Measurements from ENCODE around the gene CACNB3.
"Not testable (repeated sequence)": the region's sequence is repeated elsewhere in the genome, so short reads cannot be mapped to it uniquely, and the experiment has no call there.

CACNB3 gene

DNA sequence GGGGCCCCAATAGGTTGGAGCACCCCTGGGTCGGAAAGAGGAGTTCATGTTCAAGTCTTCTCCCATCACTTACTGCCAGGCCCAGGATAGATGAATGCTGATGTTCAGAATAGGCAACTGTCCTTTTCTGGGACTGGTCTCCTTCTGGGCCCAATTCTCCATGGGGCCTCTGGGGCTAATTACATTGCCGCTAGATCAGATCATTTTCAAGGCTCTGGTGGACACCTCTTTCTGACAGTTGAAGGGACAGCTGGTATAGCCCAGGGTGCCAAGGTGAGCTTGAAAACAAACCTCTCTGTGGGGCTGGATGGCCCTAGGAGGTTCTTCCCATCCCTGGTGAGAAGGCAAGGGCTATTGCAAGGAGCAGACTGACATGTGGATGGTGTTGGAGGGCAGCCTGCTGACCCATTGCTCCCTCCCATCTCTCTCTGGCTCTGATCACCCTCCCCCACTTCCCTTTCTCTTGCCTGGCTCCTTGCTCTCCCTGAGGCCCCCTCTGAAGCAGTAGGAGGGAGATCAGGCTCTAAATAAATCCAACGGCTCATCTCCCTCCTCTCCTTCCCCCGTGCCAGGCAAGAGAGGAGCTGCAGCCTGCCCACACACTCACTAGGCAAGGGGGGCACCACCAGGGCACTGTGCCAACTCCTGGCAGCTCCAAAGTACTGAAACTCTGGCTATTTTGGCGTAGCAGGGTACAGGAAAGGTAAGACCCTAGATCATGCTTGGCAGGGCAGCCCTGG, 1.9 kb downstream of the CACNB3 start:
- no peak for DNase-seq

DNA sequence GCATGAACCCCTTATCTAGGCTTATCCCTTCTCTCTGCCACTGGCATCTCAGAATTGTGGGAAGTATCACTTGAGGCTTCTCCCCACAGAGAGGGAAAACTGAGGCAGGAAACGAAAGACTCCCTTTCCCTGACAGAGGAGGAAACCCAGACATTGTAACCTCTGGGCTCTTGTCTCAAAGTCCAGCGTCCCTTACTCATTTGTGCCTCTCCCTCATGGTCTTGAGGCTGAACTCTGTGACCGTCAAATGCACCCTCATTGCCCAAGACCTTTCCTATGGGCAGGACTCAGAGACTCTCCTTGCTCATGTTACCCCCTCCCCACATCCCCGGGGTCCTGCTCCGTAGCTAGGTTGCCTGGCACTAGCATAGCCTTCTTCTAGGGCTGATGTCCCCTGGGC, 3.8 kb downstream of the CACNB3 start:
- DNase-seq: no peak

GRCh38 chr12:48822711-48823110, 4.4 kb downstream of the CACNB3 start:
- DNase-seq: no peak

DNA sequence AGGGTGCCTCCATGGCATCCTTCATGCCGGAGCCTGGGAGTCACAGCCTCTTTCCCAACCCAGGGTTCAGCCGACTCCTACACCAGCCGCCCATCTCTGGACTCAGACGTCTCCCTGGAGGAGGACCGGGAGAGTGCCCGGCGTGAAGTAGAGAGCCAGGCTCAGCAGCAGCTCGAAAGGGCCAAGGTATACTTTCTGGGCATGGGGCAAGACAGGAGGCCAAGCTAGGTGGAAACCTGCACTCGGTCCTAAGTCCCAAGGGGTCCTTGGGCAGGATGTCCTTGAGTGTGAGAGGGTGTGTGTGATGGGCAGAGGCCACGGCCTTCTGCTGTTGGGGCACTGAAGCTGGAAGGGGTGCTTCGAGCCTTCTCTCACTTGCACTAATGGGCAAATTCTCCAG, 5.0 kb downstream of the CACNB3 start:
- DNase-seq: no peak

GRCh38 chr12:48824112-48824511, 5.8 kb downstream of the CACNB3 start:
- no peak for DNase-seq

GRCh38 chr12:48824905-48825304, 6.6 kb downstream of the CACNB3 start:
- no peak for DNase-seq

- DNase-seq: no peak
These were observed 8.0 kb downstream of the CACNB3 start for GRCh38 chr12:48826209-48826855.

- DNase-seq: no peak
These were observed 8.7 kb downstream of the CACNB3 start for GRCh38 chr12:48827026-48827425.

GRCh38 chr12:48827513-48828096, 9.3 kb downstream of the CACNB3 start:
- no peak for DNase-seq

GRCh38 chr12:48828293-48828692, 10.0 kb downstream of the CACNB3 start:
- no peak for DNase-seq

DNA sequence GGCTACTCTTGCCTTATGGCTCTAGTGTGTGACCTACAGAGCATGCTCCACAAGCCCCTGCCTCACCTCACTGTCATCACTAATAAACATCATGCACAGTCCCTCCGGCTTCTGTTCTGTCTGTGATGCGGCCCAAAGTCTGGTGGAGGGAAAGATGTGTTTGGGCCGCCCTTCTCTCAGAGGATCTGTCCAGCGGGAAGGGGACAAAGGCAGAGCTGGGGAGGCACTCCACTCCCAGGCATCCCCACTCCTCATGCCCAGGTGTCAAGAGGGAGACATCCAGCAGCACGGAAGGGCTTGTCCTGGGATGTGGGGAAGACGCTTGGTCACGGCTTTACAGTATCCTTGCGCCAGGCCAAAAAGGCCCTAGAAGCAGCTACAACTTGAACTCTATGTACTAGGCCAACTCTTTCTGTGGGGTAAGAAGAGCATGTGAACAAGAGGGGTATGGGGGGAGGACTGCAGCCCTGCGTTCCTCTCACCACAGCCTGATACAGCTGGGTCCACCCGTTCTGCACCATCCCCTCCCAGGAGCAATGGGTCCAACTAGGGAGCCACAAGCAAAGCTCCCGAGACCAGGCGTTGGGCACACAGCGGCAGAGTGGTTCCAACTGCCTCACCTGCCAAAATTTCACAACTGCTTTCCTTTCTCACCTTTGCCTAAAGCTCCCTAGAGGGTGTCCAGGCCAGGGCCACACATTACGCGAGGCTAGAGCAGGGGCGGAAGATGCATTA, 10.7 kb downstream of the CACNB3 start:
- DNase-seq: no peak

DNA sequence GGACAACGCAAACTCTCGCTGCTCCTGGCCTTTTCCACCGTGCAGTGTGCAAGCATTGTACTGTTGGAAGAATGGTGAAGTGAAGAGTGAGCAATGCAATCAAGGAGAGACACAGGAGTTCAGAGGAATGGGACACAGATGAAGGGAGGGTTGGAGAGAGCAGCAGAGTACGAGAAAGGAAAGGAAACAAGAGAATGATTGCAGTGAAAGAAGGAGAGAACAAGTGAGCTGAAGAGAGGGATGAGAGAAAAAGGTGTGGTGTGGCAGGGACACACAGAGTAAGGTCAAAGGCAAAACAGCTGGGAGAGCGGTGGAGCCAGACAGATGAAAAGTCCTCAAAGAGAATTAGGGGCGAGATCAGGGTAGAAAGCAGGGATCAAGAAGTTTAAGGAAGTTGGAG, 13.0 kb downstream of the CACNB3 start:
- no peak for DNase-seq

DNA sequence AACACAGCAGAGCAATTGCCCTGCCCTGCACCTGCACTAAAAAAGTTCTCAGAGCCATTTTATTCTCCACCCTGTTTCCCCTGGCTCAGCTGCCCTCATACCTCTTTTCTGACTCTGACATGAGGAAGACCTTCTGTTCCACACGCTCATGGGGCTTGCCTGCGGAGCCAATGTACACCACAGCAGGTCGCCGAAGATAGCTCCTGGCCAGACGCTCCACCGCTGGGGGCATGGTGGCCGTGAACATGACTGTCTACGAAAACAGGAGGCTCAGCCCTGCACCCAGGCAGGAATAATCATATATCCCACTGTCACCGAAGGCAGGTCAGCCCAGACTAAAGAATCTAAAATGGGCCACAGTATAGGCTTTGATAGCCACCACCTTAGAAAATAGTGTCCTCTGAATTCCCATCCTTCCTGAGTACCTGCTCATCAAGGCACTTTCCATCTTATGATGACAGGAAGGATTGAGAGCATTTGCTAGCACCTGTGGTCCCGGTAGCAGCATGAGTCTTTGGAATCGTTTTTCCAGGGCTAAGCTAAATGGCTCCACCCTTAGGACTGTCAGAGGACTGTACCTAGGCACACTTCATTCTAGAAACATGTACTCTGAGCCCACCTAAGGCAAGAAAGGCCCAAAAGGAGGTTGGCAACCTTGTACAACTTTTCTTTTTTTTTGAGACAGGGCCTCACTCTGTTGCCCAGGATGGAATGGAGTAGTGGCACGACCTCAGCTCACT, 14.2 kb downstream of the CACNB3 start:
- no peak for DNase-seq

GRCh38 chr12:48838048-48838447, 19.8 kb downstream of the CACNB3 start:
- DNase-seq: no peak

DNA sequence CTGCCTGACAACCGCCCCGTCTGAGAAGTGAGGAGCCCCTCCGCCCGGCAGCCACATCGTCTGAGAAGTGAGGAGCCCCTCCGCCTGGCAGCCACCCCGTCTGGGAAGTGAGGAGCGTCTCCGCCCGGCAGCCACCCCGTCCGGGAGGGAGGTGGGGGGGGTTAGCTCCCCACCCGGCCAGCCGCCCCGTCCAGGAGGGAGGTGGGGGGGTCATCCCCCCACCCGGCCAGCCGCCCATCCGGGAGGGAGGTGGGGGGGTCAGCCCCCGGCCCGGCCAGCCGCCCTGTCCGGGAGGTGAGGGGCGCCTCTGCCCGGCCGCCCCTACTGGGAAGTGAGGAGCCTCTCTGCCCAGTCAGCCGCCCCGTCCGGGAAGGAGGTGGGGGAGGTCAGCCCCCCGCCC, 23.7 kb downstream of the CACNB3 start:
- DNase-seq: not testable (repeated sequence)

- peak; percentile 97 for DNase-seq
These were observed 33.8 kb downstream of the CACNB3 start, which contains the start of gene DDX23 for GRCh38 chr12:48851883-48852733. TSS of gene DDX23 (minus strand) at chr12:48852163. CDS start at chr12:48845782, 6,381 bp downstream.

DNA sequence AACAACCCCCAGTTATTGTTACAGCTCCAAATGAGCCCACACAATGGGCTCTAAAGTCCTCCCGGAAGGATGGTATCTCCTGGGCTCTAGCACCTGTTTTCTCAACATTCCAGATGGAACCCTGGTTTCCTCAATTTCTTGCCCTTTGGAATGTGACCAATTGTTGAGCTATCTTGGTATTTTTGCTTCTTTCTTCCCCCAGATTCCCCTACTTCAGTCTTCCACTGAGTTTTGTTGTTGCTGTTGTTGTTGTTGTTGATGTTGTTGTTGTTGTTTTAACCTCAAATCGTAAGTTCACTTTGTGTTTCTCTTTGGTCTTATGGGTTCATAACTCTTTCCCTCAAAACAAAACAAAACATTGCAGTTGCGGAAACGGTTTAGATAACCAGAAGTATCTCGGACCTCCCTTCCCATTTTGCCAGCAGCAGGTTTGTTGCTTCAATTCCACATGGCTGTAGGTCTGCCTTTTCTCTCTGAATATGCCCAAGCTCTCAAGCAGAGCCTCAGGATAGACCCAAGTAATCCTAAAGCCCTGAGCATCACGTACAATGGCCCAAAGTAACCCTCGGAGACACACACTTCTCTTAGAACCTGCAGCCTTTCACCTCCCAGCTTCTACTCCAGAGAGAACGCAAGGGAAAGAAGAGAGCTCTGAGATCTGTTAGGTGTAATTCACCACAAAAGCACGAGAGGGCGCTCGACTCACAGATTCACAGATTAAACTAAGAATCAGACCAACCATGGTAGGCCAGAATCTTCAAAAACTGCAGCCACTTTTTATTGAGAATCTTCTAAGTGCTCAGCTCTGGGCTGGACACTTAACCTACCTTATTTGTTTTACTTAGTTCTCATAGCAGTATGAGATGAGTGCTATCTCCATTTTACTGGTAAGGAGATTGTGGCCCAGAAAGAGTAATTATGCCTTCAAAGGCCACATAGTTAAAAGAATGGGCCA, 34.7 kb downstream of the CACNB3 start:
- DNase-seq: peak; percentile 27

DNA sequence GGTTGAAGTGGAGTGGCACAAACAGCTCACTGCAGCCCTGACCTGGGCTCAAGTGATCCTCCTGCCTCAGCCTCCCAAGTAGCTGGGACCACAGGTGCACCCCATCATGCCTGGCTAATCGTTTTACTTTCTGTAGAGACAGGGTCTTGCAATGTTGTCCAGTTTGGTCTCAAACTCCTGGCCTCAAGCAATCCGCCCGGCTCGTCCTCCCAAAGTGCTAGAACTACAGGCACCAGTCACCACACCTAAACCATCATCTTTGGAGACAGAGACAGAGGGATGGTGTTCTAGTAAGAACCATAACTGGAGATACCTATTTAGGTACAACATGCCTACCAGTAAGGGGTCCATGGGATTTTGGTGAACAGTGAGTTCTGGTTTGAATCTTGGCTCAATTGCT, 36.2 kb downstream of the CACNB3 start:
- DNase-seq: no peak

DNA sequence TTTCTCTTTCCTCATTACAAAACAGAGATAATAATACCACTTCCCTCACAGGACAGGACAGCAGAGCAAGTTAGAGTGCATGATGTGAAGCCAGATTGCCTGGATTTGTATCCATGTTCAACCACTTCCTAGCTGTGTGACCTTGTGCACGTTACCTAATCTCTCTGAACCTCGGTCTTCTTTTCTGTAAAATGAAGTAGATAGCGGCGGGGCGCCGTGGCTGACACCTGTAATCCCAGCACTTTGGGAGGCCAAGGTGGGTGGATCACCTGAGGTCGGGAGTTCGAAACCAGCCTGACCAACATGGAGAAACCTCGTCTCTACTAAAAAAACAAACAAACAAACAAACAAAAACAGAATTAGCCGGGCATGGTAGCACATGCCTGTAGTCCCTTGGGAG, 36.6 kb downstream of the CACNB3 start:
- not testable (repeated sequence) for DNase-seq

- DNase-seq: no peak
These were observed 38.1 kb downstream of the CACNB3 start for GRCh38 chr12:48856379-48856778.

All from kidney glomerular epithelial cell (primary cell).